ENCODE data around the gene ZBTB7C. TPM values are rescaled to one million over a fixed set of nuclear protein-coding genes. Genes with fewer than 3 reads are reported as not detected.

ZBTB7C gene
- total and polyA plus RNA-seq, 2 of the 8 experiments (the other 6 are each of a cell fraction or from before 2014, with no cell fraction given), result 0.15 to 0.45 TPM

- no peak overlapping the region for H3K14ac ChIP-seq (ENCODE audit: insufficient read length)
- H3K9me3 ChIP-seq (ENCODE audit: insufficient read depth in 2 of 2, low read depth in 1 of 2, low read length in 1 of 2), result no peaks in the 10 kb centered on the region; a peak in 1 of 4 replicates
- H3K27me3 ChIP-seq (replicated peaks in 1 of 4; ENCODE audit: control insufficient read depth in 3 of 4, extremely low read depth in 1 of 4, insufficient read depth in 3 of 4, low read length in 3 of 4), result no peaks in the 10 kb centered on the region
- H3K4ac ChIP-seq (replicated peaks; ENCODE audit: insufficient read length, low read depth, low read length), result no peak overlapping the region
- no peak overlapping the region for H2BK20ac ChIP-seq (ENCODE audit: low read length)
- H3K4me3 ChIP-seq (ENCODE audit: extremely low read depth in 1 of 4, insufficient read depth in 2 of 4, low read depth in 3 of 4, low read length in 4 of 4), result no peak overlapping the region
- no peak overlapping the region for H4K5ac ChIP-seq (ENCODE audit: insufficient read length, low read depth, low read length)
- H2AK5ac ChIP-seq (ENCODE audit: low read depth, low read length), result no peak overlapping the region
- FAIRE-seq (no peak), DNase-seq (ENCODE audit: low read depth in 1 of 2, low spot score in 2 of 2) (no peak)
- no peak overlapping the region for H3K18ac ChIP-seq (ENCODE audit: extremely low read depth, low read length)
- H3K23me2 ChIP-seq (ENCODE audit: low read depth, low read length), result no peaks in the 10 kb centered on the region
- H3K4me2 ChIP-seq (ENCODE audit: insufficient read depth in 1 of 2, low read depth in 2 of 2, low read length in 2 of 2), result no peak overlapping the region
- no peak overlapping the region for H2AFZ ChIP-seq (ENCODE audit: low read length)
- no peaks in the 10 kb centered on the region for H3K79me1 ChIP-seq (ENCODE audit: low read depth, low read length)
- no peaks in the 10 kb centered on the region for H3K79me2 ChIP-seq (ENCODE audit: control insufficient read depth in 1 of 2, insufficient read depth in 2 of 2, low read length in 2 of 2)
- no peak overlapping the region for H2BK5ac ChIP-seq (ENCODE audit: low read depth, low read length)
- H2BK12ac ChIP-seq (ENCODE audit: low read depth, low read length), result no peak overlapping the region
- H2BK120ac ChIP-seq (replicated peaks; ENCODE audit: low read depth, low read length), result no peak overlapping the region
- no peak overlapping the region for H3K23ac ChIP-seq (ENCODE audit: insufficient read length)
- H4K91ac ChIP-seq (replicated peaks; ENCODE audit: insufficient read length, low read length), result peak overlapping the region; percentile 39
- no peak overlapping the region for H4K8ac ChIP-seq (ENCODE audit: extremely low read depth, insufficient read depth, low read length)
- no peak overlapping the region for H3K56ac ChIP-seq (replicated peaks; ENCODE audit: insufficient read length, low read depth, low read length)
- H3K4me1 ChIP-seq (replicated peaks in 1 of 4; ENCODE audit: control insufficient read depth in 3 of 4, insufficient read depth in 4 of 4, low read length in 3 of 4), result peaks cover 0 to 16% (median 7%) of the 10 kb centered on the region in 4 experiments; a peak in 3 of 7 replicates
- TF ChIP-seq FOSL1 (IDR thresholded peaks at IDR 0.05; ENCODE audit: insufficient read depth, low read depth, low read length) (no peak), ATF2 (IDR thresholded peaks at IDR 0.05; ENCODE audit: low read length) (no peak), BACH1 (IDR thresholded peaks at IDR 0.05; ENCODE audit: low read length) (no peak), RXRA (IDR thresholded peaks at IDR 0.05; ENCODE audit: insufficient read depth, low read depth, low read length) (no peak), JUN (IDR thresholded peaks at IDR 0.05; ENCODE audit: low read depth, low read length) (no peak), SIRT6 (IDR thresholded peaks at IDR 0.05; ENCODE audit: low read length) (no peak), CEBPB (IDR thresholded peaks at IDR 0.05; ENCODE audit: low read depth, low read length) (no peak), BCL11A (IDR thresholded peaks at IDR 0.05; ENCODE audit: low read depth in 2 of 2, low read length in 2 of 2) (no peak), POU5F1 (IDR thresholded peaks at IDR 0.05; ENCODE audit: low read depth, low read length) (no peak), SAP30 (IDR thresholded peaks at IDR 0.05; ENCODE audit: insufficient read depth, insufficient replicate concordance, low read length) (no peak), CHD2 (IDR thresholded peaks at IDR 0.05; ENCODE audit: low read length) (no peak), TAF7 (optimal IDR thresholded peaks at IDR 0.05; ENCODE audit: borderline replicate concordance, low read depth, low read length) (no peak)
- H3K36me3 ChIP-seq (ENCODE audit: control insufficient read depth in 2 of 4, insufficient read depth in 4 of 4, low read length in 3 of 4), result no peaks in the 10 kb centered on the region
- no peak overlapping the region for H3K27ac ChIP-seq (ENCODE audit: low read depth, low read length)
- no peak overlapping the region for H2BK15ac ChIP-seq (ENCODE audit: low read length)
- H3K9ac ChIP-seq (replicated peaks in 1 of 4; ENCODE audit: extremely low read depth in 1 of 4, low read depth in 3 of 4, low read length in 3 of 4), result no peak overlapping the region
- H4K20me1 ChIP-seq (replicated peaks in 1 of 2; ENCODE audit: control insufficient read depth in 1 of 2, insufficient read depth in 2 of 2, low read length in 2 of 2), result no peaks in the 10 kb centered on the region
- 75% methylated on average over 3 of the region's 3 CpGs; no CpG with 5 or more reads in 1 of the 2 experiments for WGBS, 2 experiments (ENCODE audit: extremely low coverage in 1 of 2, insufficient coverage in 1 of 2, insufficient read length in 1 of 2, insufficient replicate concordance in 2 of 2, low coverage in 1 of 2, low lambda C conversion rate in 2 of 2, missing lambda C conversion rate in 1 of 2)
- POLR2A ChIA-PET (ENCODE audit: partially characterized antibody), result interaction anchor here (1.1 kb wide), 2 partner anchors 11 to 51 kb away, joined by 3 read pairs; partner anchors contain the start of gene SMAD2
- CTCF ChIA-PET (ENCODE audit: partially characterized antibody), result interaction anchor here (1.0 to 1.3 kb wide), 3 partner anchors 12 to 25 kb away, joined by 4 to 5 read pairs (median 5); no protein-coding TSS in a partner anchor
These were observed 427.9 kb downstream of the ZBTB7C start for GRCh38 chr18:47981320-47981719.
